CD4-positive, alpha-beta T cell (primary cell): ENCODE data around the gene WWOX. TPM values are rescaled to one million over a fixed set of nuclear protein-coding genes. Genes with fewer than 3 reads are reported as not detected.

ENCODE experiments used
- ATAC-seq: fragments of 200-7000 bp; cut with Tn5 transposase; one replicate; pipeline ENCODE4 v1.10.0; 2022; ENCODE audit warnings: mild to moderate bottlenecking; ENCODE audit not compliant: poor library complexity
- CTCF ChIA-PET: fragments of 350-600 bp; sonication (Branson Sonifier 250); formaldehyde crosslinking; loops from one replicate; lab custom pipeline; 2021; ENCODE audit warnings: antibody characterized with exemption, inconsistent platforms; lab: Charles Lee
- POLR2A ChIA-PET: fragments of 350-600 bp; sonication (Branson Sonifier 250); formaldehyde crosslinking; loops from one replicate; lab custom pipeline; 2021; ENCODE audit warnings: antibody characterized with exemption, inconsistent platforms; lab: Charles Lee
- DNase-seq, 14 experiments: peaks; one replicate each; pipeline ENCODE4 v3.0.0-alpha.2; 2013 to 2020; ENCODE audit warnings: mixed read lengths in 2 of 14
- H3K27ac ChIP-seq, 2 donors: one replicate each; pipeline versions ENCODE4 v1.5.1 to v1.7.0; 2013; ENCODE audit warnings: low read length in 2 of 2, low read depth in 1 of 2, mild to moderate bottlenecking in 1 of 2
- H3K27me3 ChIP-seq, 2 experiments: 1 replicate in 1 of 2; 2 replicates in 1 of 2; pipeline versions ENCODE4 v1.6.1 to v1.7.0; 2013; ENCODE audit warnings: low read length in 2 of 2, control low read depth in 1 of 2, mild to moderate bottlenecking in 1 of 2, moderate library complexity in 1 of 2; ENCODE audit not compliant: insufficient read depth in 2 of 2, control insufficient read depth in 1 of 2
- H3K36me3 ChIP-seq: one replicate; pipeline ENCODE4 v1.6.1; 2013; ENCODE audit warnings: low read length, control low read depth; ENCODE audit not compliant: insufficient read depth
- H3K4me1 ChIP-seq: one replicate; pipeline ENCODE4 v1.6.1; 2013; ENCODE audit warnings: low read length, control low read depth; ENCODE audit not compliant: insufficient read depth
- H3K4me3 ChIP-seq: one replicate; pipeline ENCODE4 v1.5.1; 2013; ENCODE audit warnings: mild to moderate bottlenecking, low read length, moderate library complexity
- H3K9me3 ChIP-seq, 2 experiments: 1 replicate in 1 of 2; 2 replicates in 1 of 2; pipeline versions ENCODE4 v1.6.1 to v1.7.0; 2013; ENCODE audit warnings: low read length in 2 of 2, mild to moderate bottlenecking in 2 of 2, control low read depth in 1 of 2, moderate library complexity in 1 of 2; ENCODE audit not compliant: control insufficient read depth in 1 of 2, insufficient read depth in 1 of 2
- H3K27ac Mint-ChIP-seq: one replicate; pipeline ENCODE4 v1.8.0; 2020; ENCODE audit warnings: mixed read lengths
- H3K27me3 Mint-ChIP-seq: one replicate; pipeline ENCODE4 v1.8.0; 2021; ENCODE audit warnings: mixed read lengths
- H3K36me3 Mint-ChIP-seq: one replicate; pipeline ENCODE4 v1.8.0; 2021; ENCODE audit warnings: low read depth, mixed read lengths
- H3K4me1 Mint-ChIP-seq: one replicate; pipeline ENCODE4 v1.8.0; 2021; ENCODE audit warnings: low read depth, mixed read lengths
- H3K4me3 Mint-ChIP-seq: one replicate; pipeline ENCODE4 v1.8.0; 2020; ENCODE audit warnings: mild to moderate bottlenecking, mixed read lengths
- H3K9me3 Mint-ChIP-seq: one replicate; pipeline ENCODE4 v1.8.0; 2020; ENCODE audit warnings: mixed read lengths
- intact Hi-C, 2 experiments: fragments of 100-400 bp; cut with DNase I in 1 of 2; cut with micrococcal nuclease in 1 of 2; formaldehyde crosslinking; loops; one replicate each; pipeline versions ENCODE4 v1.15.1 to v1.9.0; 2023 to 2025; cut with DNase I, micrococcal nuclease
- total RNA-seq, 174 experiments: library from RNA in 2 of 174; stranded (reverse) in 2 of 174; gene quantifications; one replicate each; pipeline ENCODE4 v1.2.3 and lab custom pipeline; 2021 to 2026
- TF ChIP-seq, protein P1 (sequence below): fragments of 200-600 bp; IDR thresholded peaks from one replicate; pipeline ENCODE4 v1.8.0; 2022; ENCODE audit warnings: antibody characterized with exemption, mild to moderate bottlenecking

WWOX gene
- total RNA-seq, 2 experiments from 2014 or later = 19.3 to 21.7 TPM

DNA sequence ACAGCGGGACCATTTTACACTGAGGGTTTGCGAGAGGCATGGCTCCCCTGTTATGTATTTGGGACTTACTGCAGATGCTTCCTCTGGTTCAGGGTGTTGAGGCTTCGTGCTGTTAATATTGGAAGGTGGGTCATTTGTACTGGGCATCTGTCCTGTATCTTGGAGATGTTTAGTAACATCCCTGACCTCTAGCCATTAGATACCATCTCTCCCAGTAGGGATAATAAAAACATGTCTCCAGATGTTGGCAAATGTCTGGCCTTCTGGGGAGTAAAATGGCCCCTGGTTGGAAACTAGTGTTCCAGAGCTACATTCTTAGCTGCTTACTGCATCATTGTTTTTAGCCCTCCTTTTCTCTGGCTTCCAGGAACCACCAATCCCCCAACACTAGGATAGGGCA, 388.0 kb downstream of the WWOX start:
- DNase-seq = no peak
- intact Hi-C loops = no loop called here
- POLR2A ChIA-PET = no interaction called here

GRCh38 chr16:78489072-78489471, 389.6 kb downstream of the WWOX start:
- ATAC-seq = no peak
- H3K9me3 Mint-ChIP-seq = no peaks in the 10 kb centered on the region
- H3K27me3 ChIP-seq = no peaks in the 10 kb centered on the region
- no peaks in the 10 kb centered on the region for H3K4me1 ChIP-seq
- POLR2A ChIA-PET = no interaction called here
- no peaks in the 10 kb centered on the region for H3K36me3 ChIP-seq
- no peak overlapping the region for H3K4me3 ChIP-seq
- H3K4me3 Mint-ChIP-seq = no peak overlapping the region
- H3K9me3 ChIP-seq = no peaks in the 10 kb centered on the region
- no peak for DNase-seq
- H3K36me3 Mint-ChIP-seq = no peaks in the 10 kb centered on the region
- no peak overlapping the region for H3K27ac Mint-ChIP-seq
- CTCF ChIA-PET = no interaction called here
- no peak overlapping the region for H3K27ac ChIP-seq
- TF ChIP-seq, protein P1, sequence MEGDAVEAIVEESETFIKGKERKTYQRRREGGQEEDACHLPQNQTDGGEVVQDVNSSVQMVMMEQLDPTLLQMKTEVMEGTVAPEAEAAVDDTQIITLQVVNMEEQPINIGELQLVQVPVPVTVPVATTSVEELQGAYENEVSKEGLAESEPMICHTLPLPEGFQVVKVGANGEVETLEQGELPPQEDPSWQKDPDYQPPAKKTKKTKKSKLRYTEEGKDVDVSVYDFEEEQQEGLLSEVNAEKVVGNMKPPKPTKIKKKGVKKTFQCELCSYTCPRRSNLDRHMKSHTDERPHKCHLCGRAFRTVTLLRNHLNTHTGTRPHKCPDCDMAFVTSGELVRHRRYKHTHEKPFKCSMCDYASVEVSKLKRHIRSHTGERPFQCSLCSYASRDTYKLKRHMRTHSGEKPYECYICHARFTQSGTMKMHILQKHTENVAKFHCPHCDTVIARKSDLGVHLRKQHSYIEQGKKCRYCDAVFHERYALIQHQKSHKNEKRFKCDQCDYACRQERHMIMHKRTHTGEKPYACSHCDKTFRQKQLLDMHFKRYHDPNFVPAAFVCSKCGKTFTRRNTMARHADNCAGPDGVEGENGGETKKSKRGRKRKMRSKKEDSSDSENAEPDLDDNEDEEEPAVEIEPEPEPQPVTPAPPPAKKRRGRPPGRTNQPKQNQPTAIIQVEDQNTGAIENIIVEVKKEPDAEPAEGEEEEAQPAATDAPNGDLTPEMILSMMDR = no peak
- H3K27me3 Mint-ChIP-seq = no peaks in the 10 kb centered on the region
- no peaks in the 10 kb centered on the region for H3K4me1 Mint-ChIP-seq
- intact Hi-C loops = no loop called here

More for the DNA sequence above, 388.0 kb downstream of the WWOX start:
- H3K4me3 Mint-ChIP-seq = no peak overlapping the region
- H3K4me3 ChIP-seq = no peak overlapping the region
- TF ChIP-seq, protein P1 = no peak
- no peak overlapping the region for H3K27ac Mint-ChIP-seq
- H3K4me1 ChIP-seq = no peaks in the 10 kb centered on the region
- CTCF ChIA-PET = interaction anchor here (0.7 to 0.8 kb wide), 2 partner anchors 9 to 76 kb away, joined by 3 read pairs; no protein-coding TSS in a partner anchor
- no peaks in the 10 kb centered on the region for H3K9me3 ChIP-seq
- H3K27ac ChIP-seq = no peak overlapping the region
- no peaks in the 10 kb centered on the region for H3K9me3 Mint-ChIP-seq
- no peaks in the 10 kb centered on the region for H3K36me3 ChIP-seq
- no peaks in the 10 kb centered on the region for H3K27me3 Mint-ChIP-seq
- no peaks in the 10 kb centered on the region for H3K4me1 Mint-ChIP-seq
- no peaks in the 10 kb centered on the region for H3K27me3 ChIP-seq
- H3K36me3 Mint-ChIP-seq = no peaks in the 10 kb centered on the region
- ATAC-seq = no peak

- CTCF ChIA-PET = no interaction called here
- Histone ChIP-seq H3K9me3 (no peaks in the 10 kb centered on the region), H3K4me1 (no peaks in the 10 kb centered on the region), H3K4me3 (no peak overlapping the region), H3K36me3 (no peaks in the 10 kb centered on the region), H3K27ac (no peak overlapping the region), H3K27me3 (no peaks in the 10 kb centered on the region)
- TF ChIP-seq, protein P1 = no peak
- Mint-ChIP-seq H3K27me3 (no peaks in the 10 kb centered on the region), H3K27ac (no peak overlapping the region), H3K4me1 (no peaks in the 10 kb centered on the region), H3K4me3 (no peak overlapping the region), H3K9me3 (no peaks in the 10 kb centered on the region), H3K36me3 (no peaks in the 10 kb centered on the region)
- ATAC-seq (no peak), DNase-seq (no peak)
- intact Hi-C loops = loop anchor here in 1 of 2 experiments (10.0 kb wide), 1 partner anchor 355 kb away; no protein-coding TSS in a partner anchor
- POLR2A ChIA-PET = no interaction called here
These were observed 390.2 kb downstream of the WWOX start for GRCh38 chr16:78489631-78490030.
